GM19372 (cell line): ENCODE measurements around the gene UMODL1.

ENCODE experiments used
- ATAC-seq: cut with Tn5 transposase; IDR thresholded peaks from one replicate; pipeline ENCODE4 v1.9.1; 2021; ENCODE audit warnings: mild to moderate bottlenecking, low read depth, moderate library complexity; ENCODE audit not compliant: unreplicated experiment

UMODL1 gene

GRCh38 chr21:42039470-42039901 lies 31.6 kb upstream of the UMODL1 start:
- ATAC-seq, result no peak

- no peak for ATAC-seq
Observed at GRCh38 chr21:42039911-42040351, 31.2 kb upstream of the UMODL1 start.

DNA sequence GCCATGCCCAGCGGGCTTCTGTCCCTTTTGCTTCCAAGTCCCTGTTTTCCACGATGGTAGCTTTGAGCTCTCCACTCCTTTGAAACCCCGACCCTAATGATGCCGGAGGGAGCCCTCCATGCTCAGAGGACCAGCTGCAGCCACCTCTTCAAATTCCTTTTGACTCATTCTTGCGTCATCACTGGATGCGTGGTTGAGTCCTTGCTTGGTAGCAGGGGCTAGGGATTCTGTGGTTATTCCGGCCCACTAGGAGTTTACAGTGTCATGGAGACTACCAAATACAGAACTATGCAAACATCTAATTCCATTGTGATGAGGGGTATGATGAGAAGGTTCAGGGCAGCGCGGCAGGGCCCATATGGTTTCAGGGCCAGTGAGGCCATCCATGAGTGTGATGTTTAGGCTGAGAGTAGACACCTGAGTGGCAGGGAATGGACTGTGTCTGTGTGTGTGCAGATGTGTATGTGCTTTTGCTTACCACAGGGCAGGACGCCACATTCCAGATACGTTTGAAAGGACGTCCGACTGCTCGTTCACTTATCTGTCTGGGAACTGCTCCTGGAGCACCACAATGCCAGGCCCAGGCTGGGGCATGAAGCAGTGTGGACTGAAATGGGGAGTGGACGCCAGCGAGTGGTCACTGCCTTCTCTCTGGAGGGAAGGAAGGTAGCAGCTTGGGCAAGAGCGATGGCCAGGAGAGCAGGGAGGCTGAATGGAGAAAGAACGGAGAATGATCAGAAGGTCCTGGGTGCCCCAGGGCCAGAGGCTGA lies 30.5 kb upstream of the UMODL1 start:
- no peak for ATAC-seq

GRCh38 chr21:42041246-42041645 lies 29.9 kb upstream of the UMODL1 start:
- ATAC-seq, result no peak

GRCh38 chr21:42041711-42042110 lies 29.4 kb upstream of the UMODL1 start:
- no peak for ATAC-seq

DNA sequence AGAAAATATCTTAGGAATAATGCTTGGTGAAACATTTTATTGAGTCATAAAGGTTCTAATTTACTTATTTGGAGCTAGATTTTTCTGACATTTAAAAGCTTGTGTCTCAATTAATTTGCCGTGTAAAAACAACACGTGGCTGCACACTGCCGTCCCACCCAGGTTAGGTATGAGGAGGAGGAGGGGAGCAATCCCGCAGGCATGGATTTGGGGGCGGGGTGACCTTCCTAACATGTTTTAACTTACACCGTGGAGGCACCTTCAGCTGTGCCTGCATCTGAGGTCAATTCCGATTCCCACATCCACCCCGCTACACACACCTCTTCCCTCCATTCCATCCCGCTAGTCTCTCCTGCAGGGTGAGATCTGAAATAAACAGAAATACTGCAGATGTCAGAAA lies 28.5 kb upstream of the UMODL1 start:
- ATAC-seq, result no peak

- no peak for ATAC-seq
Observed at GRCh38 chr21:42043201-42043895, 27.8 kb upstream of the UMODL1 start.

- ATAC-seq, result no peak
Observed at GRCh38 chr21:42043961-42044360, 27.2 kb upstream of the UMODL1 start.

DNA sequence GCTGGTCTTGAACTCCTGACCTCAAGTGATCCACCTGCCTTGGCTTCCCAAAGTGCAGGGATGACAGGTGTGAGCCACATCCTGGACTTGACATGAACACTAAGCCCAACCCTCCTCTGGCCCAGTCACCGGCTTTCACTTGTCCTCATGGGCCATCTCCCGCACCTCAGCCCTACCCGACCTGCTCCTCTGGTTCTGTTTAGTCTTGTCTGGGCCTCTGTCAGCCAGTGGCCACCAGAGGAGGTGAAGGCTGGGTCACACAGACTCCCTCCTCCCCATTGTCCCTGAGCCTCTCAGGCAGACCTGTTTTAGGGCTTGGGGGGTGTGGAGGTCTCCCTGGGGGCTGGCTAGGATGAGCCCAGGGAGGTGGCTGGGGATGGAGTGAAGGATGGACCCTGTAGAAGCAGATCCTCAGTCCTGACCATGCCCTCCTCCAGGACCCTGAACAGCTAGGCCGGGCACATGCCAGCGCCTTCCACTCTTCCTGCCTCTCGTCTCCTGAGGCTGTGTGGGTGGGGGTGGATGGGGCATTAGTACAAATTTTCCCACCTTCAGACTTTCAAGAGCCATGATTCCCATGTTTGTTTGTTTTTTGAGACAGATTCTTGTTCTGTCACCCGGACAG lies 26.1 kb upstream of the UMODL1 start:
- no peak for ATAC-seq

GRCh38 chr21:42047821-42048613 lies 23.1 kb upstream of the UMODL1 start:
- no peak for ATAC-seq

DNA sequence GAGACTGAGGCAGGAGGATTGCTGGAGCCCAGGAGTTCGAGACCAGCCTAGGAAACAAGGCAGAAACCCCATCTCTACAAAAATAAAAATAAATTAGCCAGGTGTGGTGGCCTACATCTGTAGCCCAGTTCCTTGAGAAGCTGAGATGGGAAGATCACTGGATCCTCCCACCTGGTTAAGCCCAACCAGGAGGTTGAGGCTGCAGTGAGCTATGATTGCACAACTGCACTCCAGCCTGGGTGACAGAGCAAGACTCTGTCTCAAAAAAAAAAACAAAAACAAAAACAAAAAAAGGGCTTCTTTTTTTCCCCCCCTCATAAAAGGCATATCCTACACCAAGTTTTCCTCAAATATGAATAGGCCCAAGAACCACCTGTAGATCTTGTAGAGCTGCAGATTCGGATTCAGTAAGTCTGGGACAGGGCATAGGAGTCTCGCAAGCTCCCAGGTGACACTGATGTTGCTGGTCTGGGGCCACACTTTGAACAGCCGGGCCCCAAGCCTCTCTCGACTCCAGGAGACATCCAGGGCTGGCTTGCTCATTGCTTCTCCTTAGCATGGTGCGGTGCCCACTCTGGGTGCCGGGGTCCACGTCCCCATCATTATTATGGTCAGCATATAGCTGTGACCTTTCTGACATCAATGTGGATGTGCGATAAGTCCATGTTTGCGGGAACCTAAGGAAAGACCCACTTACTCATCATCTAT lies 22.1 kb upstream of the UMODL1 start:
- no peak for ATAC-seq

- no peak for ATAC-seq
Observed at GRCh38 chr21:42049578-42050430, 21.3 kb upstream of the UMODL1 start.

- ATAC-seq, result no peak
Observed at GRCh38 chr21:42051788-42052187, 19.3 kb upstream of the UMODL1 start.

DNA sequence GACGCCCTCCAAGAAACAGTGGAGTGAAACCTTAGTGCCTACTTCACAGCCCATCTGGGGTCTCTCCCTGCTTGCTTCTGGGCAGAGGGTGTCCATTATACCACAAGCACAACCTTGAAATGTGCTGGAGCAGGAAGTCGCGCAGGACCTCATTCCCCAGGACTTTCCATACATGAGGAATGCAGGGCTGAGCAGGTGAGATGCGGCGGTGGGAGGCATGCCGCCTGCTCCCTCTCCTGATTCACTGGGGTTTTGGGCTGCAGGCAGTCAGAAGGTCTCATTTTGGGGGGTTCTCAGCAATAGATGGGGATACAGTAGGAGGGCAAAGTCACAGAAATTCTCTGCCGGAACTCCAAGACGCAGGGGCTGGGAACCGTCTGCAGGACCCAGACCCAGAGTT lies 15.7 kb upstream of the UMODL1 start:
- ATAC-seq, result no peak

- ATAC-seq, result no peak
Observed at GRCh38 chr21:42056468-42056867, 14.6 kb upstream of the UMODL1 start.

- ATAC-seq, result no peak
Observed at GRCh38 chr21:42056996-42057689, 14.0 kb upstream of the UMODL1 start.

- no peak for ATAC-seq
Observed at GRCh38 chr21:42057851-42058437, 13.2 kb upstream of the UMODL1 start.

GRCh38 chr21:42058631-42059111 lies 12.4 kb upstream of the UMODL1 start:
- ATAC-seq, result no peak
